Tibial nerve (tissue), 4 donors: ENCODE data around the gene EGF. TPM values are rescaled to one million over a fixed set of nuclear protein-coding genes. Genes with fewer than 3 reads are reported as not detected.
"Not testable (repeated sequence)": the region's sequence is repeated elsewhere in the genome, so short reads cannot be mapped to it uniquely, and the experiment has no call there.

ENCODE experiments used
- DNase-seq, 2 donors: peaks; one replicate each; pipeline ENCODE4 v3.0.0-alpha.2; 2019; ENCODE audit warnings: low spot score in 2 of 2
- H3K27ac ChIP-seq, 4 donors: fragments of 200-600 bp; sonication (generic) in 3 of 4; one replicate each; pipeline ENCODE4 v1.5.1; 2017 to 2019; ENCODE audit warnings: mild to moderate bottlenecking in 1 of 4
- H3K27me3 ChIP-seq, 2 donors: fragments of 200-600 bp; sonication (generic) in 1 of 2; one replicate each; pipeline versions ENCODE4 v1.5.1 to v1.6.0; 2017 to 2019
- H3K36me3 ChIP-seq, 3 donors: fragments of 200-600 bp; sonication (generic); one replicate each; pipeline ENCODE4 v1.5.1; 2018 to 2019
- H3K4me1 ChIP-seq, 4 donors: fragments of 200-600 bp; sonication (generic) in 3 of 4; one replicate each; pipeline ENCODE4 v1.5.1; 2017 to 2019
- H3K4me3 ChIP-seq, 4 donors: fragments of 200-600 bp; sonication (generic) in 3 of 4; one replicate each; pipeline ENCODE4 v1.5.1; 2017 to 2019; ENCODE audit warnings: mild to moderate bottlenecking in 1 of 4, moderate library complexity in 1 of 4
- H3K9me3 ChIP-seq, 4 donors: fragments of 200-600 bp; sonication (generic) in 3 of 4; one replicate each; pipeline ENCODE4 v1.5.1; 2017 to 2019
- EP300 ChIP-seq, 2 donors: sonication (generic); formaldehyde crosslinking; IDR thresholded peaks; one replicate each; pipeline ENCODE4 v1.6.1; 2017; ENCODE audit warnings: antibody characterized with exemption in 2 of 2, mild to moderate bottlenecking in 1 of 2
- POLR2A ChIP-seq, 2 donors: fragments of 450-650 bp; IDR thresholded peaks; one replicate each; pipeline ENCODE4 v1.6.1; 2017; ENCODE audit warnings: antibody characterized with exemption in 2 of 2, mild to moderate bottlenecking in 2 of 2, moderate library complexity in 2 of 2
- WGBS, 2 donors: methylation state at CpG; one replicate each; pipeline ENCODE4 v1.1.5; 2018; 5-methylcytosine and 5-hydroxymethylcytosine counted together
- total RNA-seq, 4 donors: library from RNA; depleted of rRNA; stranded (reverse); fragments of >200 nt; gene quantifications; one replicate each; pipeline ENCODE4 v1.1.0, GENCODE V29; 2016
- TF ChIP-seq, protein P1 (sequence below), 5 experiments: fragments of 200-600 bp in 3 of 5; fragments of 450-650 bp in 2 of 5; sonication (generic) in 3 of 5; IDR thresholded peaks; one replicate each; pipeline ENCODE4 v1.5.1; 2016 to 2019; ENCODE audit warnings: antibody characterized with exemption in 5 of 5, mild to moderate bottlenecking in 3 of 5, moderate library complexity in 2 of 5

The EGF gene
- total RNA-seq, 4 donors from 2014 or later = 0.42 to 1.6 TPM; not detected in 2

DNA sequence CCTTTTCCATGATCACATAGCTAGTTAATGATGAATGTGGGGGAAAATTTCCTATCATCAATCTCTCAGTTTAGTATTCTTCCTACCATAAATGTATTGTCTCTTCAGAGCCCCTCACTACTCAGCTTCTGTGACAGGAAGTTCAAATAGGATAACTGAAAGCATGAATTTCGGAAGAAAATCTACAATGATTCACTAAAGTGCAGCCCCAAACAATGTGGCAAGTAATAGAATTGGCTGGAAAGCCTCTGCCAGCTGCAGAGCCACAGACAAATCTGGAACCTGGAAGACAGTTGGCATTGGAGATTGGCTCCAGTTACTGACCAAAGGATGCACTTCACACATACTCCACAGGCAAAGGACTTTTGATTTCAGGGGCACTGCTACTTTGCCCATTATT is 35.2 kb downstream of the EGF start:
- TF ChIP-seq, protein P1, sequence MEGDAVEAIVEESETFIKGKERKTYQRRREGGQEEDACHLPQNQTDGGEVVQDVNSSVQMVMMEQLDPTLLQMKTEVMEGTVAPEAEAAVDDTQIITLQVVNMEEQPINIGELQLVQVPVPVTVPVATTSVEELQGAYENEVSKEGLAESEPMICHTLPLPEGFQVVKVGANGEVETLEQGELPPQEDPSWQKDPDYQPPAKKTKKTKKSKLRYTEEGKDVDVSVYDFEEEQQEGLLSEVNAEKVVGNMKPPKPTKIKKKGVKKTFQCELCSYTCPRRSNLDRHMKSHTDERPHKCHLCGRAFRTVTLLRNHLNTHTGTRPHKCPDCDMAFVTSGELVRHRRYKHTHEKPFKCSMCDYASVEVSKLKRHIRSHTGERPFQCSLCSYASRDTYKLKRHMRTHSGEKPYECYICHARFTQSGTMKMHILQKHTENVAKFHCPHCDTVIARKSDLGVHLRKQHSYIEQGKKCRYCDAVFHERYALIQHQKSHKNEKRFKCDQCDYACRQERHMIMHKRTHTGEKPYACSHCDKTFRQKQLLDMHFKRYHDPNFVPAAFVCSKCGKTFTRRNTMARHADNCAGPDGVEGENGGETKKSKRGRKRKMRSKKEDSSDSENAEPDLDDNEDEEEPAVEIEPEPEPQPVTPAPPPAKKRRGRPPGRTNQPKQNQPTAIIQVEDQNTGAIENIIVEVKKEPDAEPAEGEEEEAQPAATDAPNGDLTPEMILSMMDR (IDR thresholded peaks at IDR 0.05) = no peak
- TF ChIP-seq EP300 (IDR thresholded peaks at IDR 0.05) (no peak), POLR2A (IDR thresholded peaks at IDR 0.05) (no peak)
- 0 to 46% methylated on average over 1 of the region's 1 CpG for WGBS, 2 donors
- DNase-seq = no peak
- Histone ChIP-seq H3K4me3 (no peak overlapping the region), H3K9me3 (no peaks in the 10 kb centered on the region), H3K4me1 (no peaks in the 10 kb centered on the region), H3K27me3 (no peaks in the 10 kb centered on the region), H3K27ac (no peak overlapping the region), H3K36me3 (no peaks in the 10 kb centered on the region)

DNA sequence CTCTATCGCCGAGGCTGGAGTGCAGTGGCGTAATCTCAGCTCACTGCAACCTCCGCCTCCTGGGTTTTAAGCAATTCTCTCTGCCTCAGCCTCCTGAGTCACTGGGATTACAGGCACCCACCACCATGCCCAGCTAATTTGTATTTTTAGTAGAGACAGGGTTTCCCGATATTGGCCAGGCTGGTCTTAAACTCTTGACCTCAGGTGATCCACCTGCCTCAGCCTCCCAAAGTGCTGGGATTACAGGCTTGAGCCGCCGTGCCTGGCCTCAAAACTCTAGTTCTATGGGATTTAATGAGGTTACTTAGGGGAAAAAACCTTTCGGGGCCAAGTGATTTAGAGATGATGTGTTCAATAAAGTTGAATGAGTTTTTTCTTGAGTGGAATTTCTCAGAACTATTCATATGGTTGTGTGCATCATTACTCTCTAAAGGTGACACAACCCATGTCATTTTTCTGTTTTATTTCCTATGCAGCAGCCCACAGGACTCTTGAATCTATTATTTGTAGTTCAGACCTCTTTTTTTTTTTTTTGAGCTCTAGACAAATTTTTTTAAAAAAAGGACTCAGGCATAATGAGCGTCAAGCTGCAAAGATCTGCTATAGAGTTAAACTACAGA is 36.5 kb downstream of the EGF start:
- H3K9me3 ChIP-seq, H3K27ac ChIP-seq, H3K4me1 ChIP-seq, DNase-seq, H3K27me3 ChIP-seq, H3K36me3 ChIP-seq, H3K4me3 ChIP-seq: not testable (repeated sequence)
- 90 to 91% methylated on average over 9 of the region's 9 CpGs for WGBS, 2 donors

DNA sequence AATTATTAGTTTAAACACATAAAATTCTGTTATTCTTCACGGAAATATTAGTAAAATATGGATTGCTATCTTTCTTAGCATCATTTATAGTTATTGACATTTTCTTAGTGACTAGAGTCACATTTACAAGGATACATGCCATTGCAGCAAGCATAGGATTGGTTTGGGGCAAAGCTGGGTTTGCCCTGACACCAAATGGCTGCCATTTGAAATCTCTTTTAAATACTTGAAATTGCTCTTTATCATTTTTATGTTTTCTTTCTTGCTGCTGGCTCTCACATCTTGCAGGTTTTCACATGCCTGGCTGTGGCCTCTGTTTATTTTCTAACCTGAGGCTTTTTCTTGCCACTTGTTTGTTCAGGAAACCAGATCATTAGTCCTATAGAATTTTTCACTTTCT is 39.9 kb downstream of the EGF start:
- no peak for DNase-seq
- H3K27ac ChIP-seq = no peak overlapping the region
- WGBS, 2 donors = 58 to 67% methylated on average over 1 of the region's 1 CpG
- H3K27me3 ChIP-seq = no peaks in the 10 kb centered on the region
- H3K9me3 ChIP-seq = no peaks in the 10 kb centered on the region
- no peak overlapping the region for H3K4me3 ChIP-seq
- no peaks in the 10 kb centered on the region for H3K4me1 ChIP-seq
- H3K36me3 ChIP-seq = no peaks in the 10 kb centered on the region
- TF ChIP-seq POLR2A (IDR thresholded peaks at IDR 0.05) (no peak), EP300 (IDR thresholded peaks at IDR 0.05) (no peak)
- TF ChIP-seq, protein P1 (IDR thresholded peaks at IDR 0.05) = no peak

DNA sequence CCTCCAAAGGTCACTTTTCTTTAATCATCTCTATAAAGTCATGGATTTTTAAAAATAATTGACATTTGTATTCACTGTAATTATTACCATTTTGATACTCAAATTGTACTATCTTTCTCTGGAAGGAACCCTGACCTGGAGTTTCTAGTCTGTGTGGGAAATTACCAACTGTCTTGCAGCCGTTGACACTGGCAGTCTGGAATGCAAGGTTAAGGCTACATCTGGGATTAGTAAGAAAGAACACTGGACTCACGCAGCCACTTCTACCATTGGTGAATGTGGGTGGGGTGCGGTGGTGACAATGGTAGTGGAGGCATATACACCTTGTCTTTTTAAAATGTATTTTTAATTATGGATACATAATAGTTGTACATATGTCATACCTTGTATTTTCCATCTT is 40.9 kb downstream of the EGF start:
- no peaks in the 10 kb centered on the region for H3K27me3 ChIP-seq
- DNase-seq = no peak
- H3K9me3 ChIP-seq = no peaks in the 10 kb centered on the region
- 61 to 74% methylated on average over 3 of the region's 3 CpGs for WGBS, 2 donors
- H3K27ac ChIP-seq = no peak overlapping the region
- H3K4me1 ChIP-seq = no peaks in the 10 kb centered on the region
- TF ChIP-seq EP300 (IDR thresholded peaks at IDR 0.05) (no peak), POLR2A (IDR thresholded peaks at IDR 0.05) (no peak)
- TF ChIP-seq, protein P1 (IDR thresholded peaks at IDR 0.05) = no peak
- H3K4me3 ChIP-seq = no peak overlapping the region
- H3K36me3 ChIP-seq = no peaks in the 10 kb centered on the region

DNA sequence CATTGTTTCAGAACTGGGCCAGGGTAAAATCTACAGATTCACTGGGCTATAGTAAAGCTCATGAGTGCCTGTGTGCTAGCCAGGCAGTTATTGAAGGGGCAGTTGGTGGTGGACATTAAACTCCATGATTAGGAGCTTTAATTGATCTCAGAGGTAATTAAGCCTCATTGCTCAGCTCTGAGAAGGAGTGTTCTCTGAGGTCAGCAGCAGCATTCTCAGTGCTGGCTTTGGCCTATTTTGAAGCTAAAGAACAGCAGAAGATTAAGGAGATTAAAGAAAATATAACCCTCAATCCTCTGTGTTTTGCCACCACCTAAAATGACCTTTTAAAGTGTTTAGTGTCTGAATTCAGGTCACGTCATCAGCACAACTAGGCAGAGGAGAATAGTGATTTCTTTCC is 42.5 kb downstream of the EGF start:
- Histone ChIP-seq H3K27ac (no peak overlapping the region), H3K4me1 (no peaks in the 10 kb centered on the region), H3K4me3 (no peak overlapping the region), H3K9me3 (no peaks in the 10 kb centered on the region), H3K27me3 (no peaks in the 10 kb centered on the region), H3K36me3 (no peaks in the 10 kb centered on the region)
- 59 to 83% methylated on average over 1 of the region's 1 CpG for WGBS, 2 donors
- DNase-seq = no peak
- TF ChIP-seq EP300 (IDR thresholded peaks at IDR 0.05) (no peak), POLR2A (IDR thresholded peaks at IDR 0.05) (no peak)
- TF ChIP-seq, protein P1 (IDR thresholded peaks at IDR 0.05) = no peak

DNA sequence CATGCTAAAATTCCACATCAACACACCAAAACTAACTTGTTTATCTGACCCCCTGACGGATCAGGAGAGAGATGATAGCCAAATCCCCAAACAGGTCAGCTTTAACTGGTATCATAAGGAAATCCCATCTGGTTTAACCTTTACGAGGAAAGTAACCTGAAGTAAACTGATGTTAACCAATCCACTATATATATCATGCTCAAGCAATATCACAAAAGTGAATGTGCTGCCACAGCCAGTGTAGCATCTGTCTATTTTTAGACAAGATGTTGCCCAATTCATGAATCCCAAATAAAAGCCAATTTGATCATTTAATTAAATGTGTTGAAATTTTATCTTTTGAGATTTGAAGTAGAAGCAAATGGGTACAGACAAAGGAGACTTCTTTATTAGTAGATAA is 44.5 kb downstream of the EGF start:
- Histone ChIP-seq H3K4me1 (no peaks in the 10 kb centered on the region), H3K27me3 (no peaks in the 10 kb centered on the region), H3K36me3 (no peaks in the 10 kb centered on the region), H3K4me3 (no peak overlapping the region), H3K27ac (no peak overlapping the region), H3K9me3 (no peaks in the 10 kb centered on the region)
- no peak for TF ChIP-seq POLR2A (IDR thresholded peaks at IDR 0.05)
- TF ChIP-seq, protein P1 (IDR thresholded peaks at IDR 0.05) = no peak
- TF ChIP-seq EP300 (IDR thresholded peaks at IDR 0.05) = no peak
- WGBS, 2 donors = 80 to 91% methylated on average over 2 of the region's 2 CpGs
- no peak for DNase-seq
